Measurements from ENCODE around the gene C5AR2. TPM values are rescaled to one million over a fixed set of nuclear protein-coding genes. Genes with fewer than 3 reads are reported as not detected.

Gene C5AR2
- total RNA-seq, 3 donors from 2014 or later (not counting 1 experiment from before 2014, with no cell fraction given): 4.3 to 15.5 (median 8.3) TPM

GRCh38 chr19:47356900-47357299, 24.9 kb downstream of the C5AR2 start:
- no peak for ATAC-seq

GRCh38 chr19:47357788-47358680, 26.1 kb downstream of the C5AR2 start:
- TF ChIP-seq, protein P1, sequence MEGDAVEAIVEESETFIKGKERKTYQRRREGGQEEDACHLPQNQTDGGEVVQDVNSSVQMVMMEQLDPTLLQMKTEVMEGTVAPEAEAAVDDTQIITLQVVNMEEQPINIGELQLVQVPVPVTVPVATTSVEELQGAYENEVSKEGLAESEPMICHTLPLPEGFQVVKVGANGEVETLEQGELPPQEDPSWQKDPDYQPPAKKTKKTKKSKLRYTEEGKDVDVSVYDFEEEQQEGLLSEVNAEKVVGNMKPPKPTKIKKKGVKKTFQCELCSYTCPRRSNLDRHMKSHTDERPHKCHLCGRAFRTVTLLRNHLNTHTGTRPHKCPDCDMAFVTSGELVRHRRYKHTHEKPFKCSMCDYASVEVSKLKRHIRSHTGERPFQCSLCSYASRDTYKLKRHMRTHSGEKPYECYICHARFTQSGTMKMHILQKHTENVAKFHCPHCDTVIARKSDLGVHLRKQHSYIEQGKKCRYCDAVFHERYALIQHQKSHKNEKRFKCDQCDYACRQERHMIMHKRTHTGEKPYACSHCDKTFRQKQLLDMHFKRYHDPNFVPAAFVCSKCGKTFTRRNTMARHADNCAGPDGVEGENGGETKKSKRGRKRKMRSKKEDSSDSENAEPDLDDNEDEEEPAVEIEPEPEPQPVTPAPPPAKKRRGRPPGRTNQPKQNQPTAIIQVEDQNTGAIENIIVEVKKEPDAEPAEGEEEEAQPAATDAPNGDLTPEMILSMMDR (IDR thresholded peaks at IDR 0.05): no peak
- Mint-ChIP-seq H3K9me3 (no peaks in the 10 kb centered on the region), H3K4me1 (peaks cover 0 to 3% of the 10 kb centered on the region in 2 donors), H3K4me3 (no peak overlapping the region), H3K36me3 (peaks cover 8% of the 10 kb centered on the region), H3K27ac (no peak overlapping the region), H3K27me3 (ENCODE audit: low read depth in 2 of 2) (no peaks in the 10 kb centered on the region)
- DNase-seq (no peak), ATAC-seq (no peak)
- WGBS (ENCODE audit: insufficient coverage): 96% methylated on average over 28 of the region's 28 CpGs
- Histone ChIP-seq H3K4me3 (ENCODE audit: low read length) (no peak overlapping the region), H3K27ac (ENCODE audit: low read length) (no peak overlapping the region), H3K36me3 (ENCODE audit: control insufficient read depth, insufficient read depth, low read length) (peaks cover 72% of the 10 kb centered on the region), H3K27me3 (ENCODE audit: control insufficient read depth, insufficient read depth, low read length) (no peaks in the 10 kb centered on the region), H3K9me3 (ENCODE audit: control insufficient read depth, insufficient read depth, low read length) (no peaks in the 10 kb centered on the region), H3K4me1 (ENCODE audit: control insufficient read depth, insufficient read depth, low read length) (no peaks in the 10 kb centered on the region)
- intact Hi-C loops (cut with micrococcal nuclease): no loop called here

More at GRCh38 chr19:47356900-47357299, 24.9 kb downstream of the C5AR2 start:
- H3K4me3 Mint-ChIP-seq: no peak overlapping the region
- no peak overlapping the region for H3K27ac ChIP-seq (ENCODE audit: low read length)
- WGBS (ENCODE audit: insufficient coverage): 98% methylated on average over 6 of the region's 6 CpGs
- H3K4me3 ChIP-seq (ENCODE audit: low read length): no peak overlapping the region
- intact Hi-C loops (cut with micrococcal nuclease): no loop called here
- H3K27me3 Mint-ChIP-seq (ENCODE audit: low read depth in 2 of 2): no peaks in the 10 kb centered on the region
- H3K4me1 ChIP-seq (ENCODE audit: control insufficient read depth, insufficient read depth, low read length): no peaks in the 10 kb centered on the region
- peaks cover 5% of the 10 kb centered on the region for H3K36me3 Mint-ChIP-seq
- H3K36me3 ChIP-seq (ENCODE audit: control insufficient read depth, insufficient read depth, low read length): peaks cover 72% of the 10 kb centered on the region
- H3K9me3 ChIP-seq (ENCODE audit: control insufficient read depth, insufficient read depth, low read length): no peaks in the 10 kb centered on the region
- no peaks in the 10 kb centered on the region for H3K27me3 ChIP-seq (ENCODE audit: control insufficient read depth, insufficient read depth, low read length)
- H3K4me1 Mint-ChIP-seq: peaks cover 0 to 7% of the 10 kb centered on the region in 2 donors
- no peak for DNase-seq
- no peaks in the 10 kb centered on the region for H3K9me3 Mint-ChIP-seq
- TF ChIP-seq, protein P1 (IDR thresholded peaks at IDR 0.05): no peak
- H3K27ac Mint-ChIP-seq: no peak overlapping the region

GRCh38 chr19:47358936-47359335, 27.0 kb downstream of the C5AR2 start:
- Mint-ChIP-seq H3K9me3 (no peaks in the 10 kb centered on the region), H3K4me1 (peaks cover 0 to 3% of the 10 kb centered on the region in 2 donors), H3K27me3 (ENCODE audit: low read depth in 2 of 2) (no peaks in the 10 kb centered on the region), H3K27ac (no peak overlapping the region), H3K36me3 (peaks cover 8% of the 10 kb centered on the region), H3K4me3 (no peak overlapping the region)
- DNase-seq: no peak
- H3K27me3 ChIP-seq (ENCODE audit: control insufficient read depth, insufficient read depth, low read length): no peaks in the 10 kb centered on the region
- no peaks in the 10 kb centered on the region for H3K9me3 ChIP-seq (ENCODE audit: control insufficient read depth, insufficient read depth, low read length)
- 93% methylated on average over 6 of the region's 6 CpGs for WGBS (ENCODE audit: insufficient coverage)
- no peak overlapping the region for H3K4me3 ChIP-seq (ENCODE audit: low read length)
- TF ChIP-seq, protein P1 (IDR thresholded peaks at IDR 0.05): no peak
- intact Hi-C loops (cut with micrococcal nuclease): no loop called here
- peaks cover 73% of the 10 kb centered on the region for H3K36me3 ChIP-seq (ENCODE audit: control insufficient read depth, insufficient read depth, low read length)
- no peak for ATAC-seq
- no peak overlapping the region for H3K27ac ChIP-seq (ENCODE audit: low read length)
- H3K4me1 ChIP-seq (ENCODE audit: control insufficient read depth, insufficient read depth, low read length): no peaks in the 10 kb centered on the region
